Neural cell (in vitro differentiated cells): ENCODE data around the gene PTPN13. TPM values are rescaled to one million over a fixed set of nuclear protein-coding genes. Genes with fewer than 3 reads are reported as not detected.

Experiments
- H2AFZ ChIP-seq: fragments of 200-600, 300-800 bp; sonication (generic), shearing (Covaris generic); 2 replicates; pipeline ENCODE4 v1.6.0; 2014; ENCODE audit warnings: low read depth, mild to moderate bottlenecking, antibody characterized with exemption, low read length, moderate library complexity
- H3F3A ChIP-seq: fragments of 200-600 bp; shearing (Covaris generic); 2 replicates; pipeline ENCODE4 v1.6.1; 2016; ENCODE audit warnings: mild to moderate bottlenecking, moderate library complexity, mixed read lengths, antibody characterized with exemption, low read length; ENCODE audit not compliant: insufficient read depth, poor library complexity, severe bottlenecking
- H3K27ac ChIP-seq: fragments of 200-600, 300-800 bp; sonication (generic), shearing (Covaris generic); 2 replicates; pipeline ENCODE4 v1.5.1; 2014; ENCODE audit warnings: mild to moderate bottlenecking, low read length, moderate library complexity
- H3K27me3 ChIP-seq: fragments of 300-800, 200-600 bp; sonication (generic), shearing (Covaris generic); 2 replicates; pipeline ENCODE4 v1.6.0; 2014; ENCODE audit warnings: mild to moderate bottlenecking, low read depth, low read length, moderate library complexity; ENCODE audit not compliant: insufficient read depth
- H3K36me3 ChIP-seq: fragments of 300-800, 200-600 bp; sonication (generic), shearing (Covaris generic); 2 replicates; pipeline ENCODE4 v1.5.1; 2014; ENCODE audit warnings: mild to moderate bottlenecking, antibody characterized with exemption, low read length, moderate library complexity; ENCODE audit not compliant: insufficient read depth
- H3K4me2 ChIP-seq: fragments of 300-800, 200-600 bp; sonication (generic), shearing (Covaris generic); 2 replicates; pipeline ENCODE4 v1.6.0; 2014; ENCODE audit warnings: mild to moderate bottlenecking, low read length
- H3K4me3 ChIP-seq: fragments of 300-800, 200-600 bp; sonication (generic), shearing (Covaris generic); 2 replicates; pipeline ENCODE4 v1.5.1; 2014; ENCODE audit warnings: mild to moderate bottlenecking, low read length, moderate library complexity
- H3K79me2 ChIP-seq: fragments of 200-600 bp; shearing (Covaris generic); replicated peaks from 2 replicates; pipeline ENCODE4 v1.6.0; 2014; ENCODE audit warnings: mild to moderate bottlenecking, low read length, moderate library complexity; ENCODE audit not compliant: insufficient read depth
- H3K9ac ChIP-seq: fragments of 300-800, 200-600 bp; sonication (generic), shearing (Covaris generic); 2 replicates; pipeline ENCODE4 v1.6.1; 2016; ENCODE audit warnings: mild to moderate bottlenecking, low read length, mixed read lengths
- H3K9me2 ChIP-seq: fragments of 200-600 bp; shearing (Covaris generic); 2 replicates; pipeline ENCODE4 v1.6.1; 2016; ENCODE audit warnings: mild to moderate bottlenecking, low read length, mixed read lengths; ENCODE audit not compliant: insufficient read depth
- H3K9me3 ChIP-seq: fragments of 200-600, 300-800 bp; sonication (generic), shearing (Covaris generic); 2 replicates; pipeline ENCODE4 v1.6.1; 2016; ENCODE audit warnings: mild to moderate bottlenecking, mixed run types, low read length, moderate library complexity, mixed read lengths
- H4K20me1 ChIP-seq: fragments of 200-600 bp; shearing (Covaris generic); 2 replicates; pipeline ENCODE4 v1.6.1; 2016; ENCODE audit warnings: mild to moderate bottlenecking, mixed run types; ENCODE audit not compliant: insufficient read depth
- EP300 ChIP-seq: fragments of 450-650 bp; conservative IDR thresholded peaks from 2 replicates; pipeline ENCODE4 v1.6.1; 2014; ENCODE audit warnings: antibody characterized with exemption, mild to moderate bottlenecking, moderate library complexity; ENCODE audit not compliant: poor library complexity, severe bottlenecking
- EZH2 ChIP-seq: fragments of 200-600, 300-800 bp; shearing (Covaris generic), sonication (generic); IDR thresholded peaks from 2 replicates; pipeline ENCODE4 v1.6.1; 2014; ENCODE audit warnings: antibody characterized with exemption, low read length, borderline replicate concordance, mild to moderate bottlenecking; ENCODE audit not compliant: insufficient read depth, poor library complexity, severe bottlenecking
- MXI1 ChIP-seq: fragments of 450-650 bp; conservative IDR thresholded peaks from 2 replicates; pipeline ENCODE4 v1.6.1; 2014; ENCODE audit warnings: antibody characterized with exemption, mild to moderate bottlenecking; ENCODE audit not compliant: poor library complexity, severe bottlenecking
- POLR2AphosphoS5 ChIP-seq: IDR thresholded peaks from 2 replicates; pipeline ENCODE4 v1.6.1; 2012
- RAD21 ChIP-seq: fragments of 450-650 bp; conservative IDR thresholded peaks from 2 replicates; pipeline ENCODE4 v1.6.1; 2014; ENCODE audit warnings: antibody characterized with exemption, mild to moderate bottlenecking, moderate library complexity
- REST ChIP-seq: IDR thresholded peaks from 2 replicates; pipeline ENCODE4 v1.6.1; 2012; ENCODE audit warnings: borderline replicate concordance
- SMC3 ChIP-seq: fragments of 450-650 bp; conservative IDR thresholded peaks from 2 replicates; pipeline ENCODE4 v1.6.1; 2014; ENCODE audit warnings: antibody characterized with exemption, mild to moderate bottlenecking, moderate library complexity; ENCODE audit not compliant: poor library complexity
- TAF1 ChIP-seq: IDR thresholded peaks from 2 replicates; pipeline ENCODE4 v1.6.1; 2012; ENCODE audit warnings: low read depth
- polyA plus RNA-seq: library from polyadenylated mRNA; depleted of rRNA; stranded (reverse); fragments of >200 nt; gene quantifications from 2 replicates; pipeline ENCODE4 v1.2.3, GENCODE V29; 2014
- TF ChIP-seq, protein P1 (sequence below): fragments of 450-650 bp; IDR thresholded peaks from 2 replicates; pipeline ENCODE4 v1.5.1; 2014; ENCODE audit warnings: antibody characterized with exemption, mild to moderate bottlenecking, moderate library complexity; ENCODE audit not compliant: poor library complexity, severe bottlenecking

PTPN13 gene
- polyA plus RNA-seq, 1 donor from 2014 or later = 4.7 TPM

DNA sequence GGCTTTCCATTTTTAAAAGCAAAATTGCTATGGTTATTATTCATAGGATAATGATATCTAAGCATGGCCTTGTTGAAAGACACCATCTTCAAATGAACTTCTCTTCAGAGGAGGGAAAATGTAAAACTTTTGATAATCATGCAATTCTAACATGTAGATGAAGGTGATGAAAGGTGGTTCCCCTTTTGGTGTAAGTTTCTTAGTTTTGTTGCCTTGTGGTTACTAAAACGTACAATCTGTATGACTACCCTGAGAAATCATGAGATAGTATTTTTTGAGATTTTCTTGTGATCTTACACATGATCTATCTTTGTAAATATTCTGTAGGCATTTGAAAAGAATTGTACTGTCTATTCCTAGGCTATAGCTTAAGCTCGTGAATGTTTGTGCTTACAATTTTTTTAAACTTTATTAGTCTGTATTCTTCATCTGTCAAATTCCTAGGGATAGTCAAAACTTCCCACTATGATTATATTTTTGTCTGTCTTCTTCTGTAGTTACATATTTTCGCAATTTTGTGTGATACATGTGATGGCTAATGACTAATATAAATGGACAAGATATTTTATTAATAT, 47.5 kb downstream of the PTPN13 start:
- no peak overlapping the region for H3K27ac ChIP-seq
- H3K9me3 ChIP-seq = no peaks in the 10 kb centered on the region
- TF ChIP-seq SMC3 = no peak
- no peak for TF ChIP-seq EZH2
- H3K36me3 ChIP-seq = no peaks in the 10 kb centered on the region
- no peaks in the 10 kb centered on the region for H3K27me3 ChIP-seq
- H2AFZ ChIP-seq = no peak overlapping the region
- no peaks in the 10 kb centered on the region for H3F3A ChIP-seq
- no peak overlapping the region for H3K4me3 ChIP-seq
- H3K79me2 ChIP-seq = no peaks in the 10 kb centered on the region
- H3K9ac ChIP-seq = no peak overlapping the region
- no peaks in the 10 kb centered on the region for H4K20me1 ChIP-seq
- H3K9me2 ChIP-seq = no peaks in the 10 kb centered on the region
- H3K4me2 ChIP-seq = no peak overlapping the region

DNA sequence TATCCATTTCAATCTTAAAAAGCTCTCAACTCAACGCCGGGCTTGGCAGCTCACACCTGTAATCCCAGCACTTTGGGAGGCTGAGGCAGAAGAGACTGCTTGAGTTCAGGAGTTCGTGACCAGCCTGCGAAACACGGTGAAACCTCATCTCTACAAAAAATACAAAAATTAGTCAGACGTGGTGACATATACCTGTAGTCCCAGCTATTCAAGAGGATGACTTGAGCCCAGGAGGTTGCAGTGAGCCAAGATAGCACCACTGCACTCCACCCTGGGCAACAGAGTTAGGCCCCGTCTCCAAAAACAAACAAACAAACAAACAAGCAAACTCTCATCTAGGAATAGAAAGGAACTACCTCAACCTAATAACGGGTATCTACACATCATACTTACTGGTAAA, 50.8 kb downstream of the PTPN13 start:
- no peaks in the 10 kb centered on the region for H3K27me3 ChIP-seq
- no peak overlapping the region for H3K4me3 ChIP-seq
- no peak overlapping the region for H3K9ac ChIP-seq
- no peak overlapping the region for H3K4me2 ChIP-seq
- H3K36me3 ChIP-seq = no peaks in the 10 kb centered on the region
- no peaks in the 10 kb centered on the region for H3K9me2 ChIP-seq
- H3K9me3 ChIP-seq = peaks cover 7% of the 10 kb centered on the region
- H3K79me2 ChIP-seq = no peaks in the 10 kb centered on the region
- H3F3A ChIP-seq = no peaks in the 10 kb centered on the region
- H3K27ac ChIP-seq = no peak overlapping the region
- TF ChIP-seq POLR2AphosphoS5 (no peak), RAD21 (no peak), MXI1 (no peak)
- H4K20me1 ChIP-seq = no peaks in the 10 kb centered on the region
- H2AFZ ChIP-seq = no peak overlapping the region

DNA sequence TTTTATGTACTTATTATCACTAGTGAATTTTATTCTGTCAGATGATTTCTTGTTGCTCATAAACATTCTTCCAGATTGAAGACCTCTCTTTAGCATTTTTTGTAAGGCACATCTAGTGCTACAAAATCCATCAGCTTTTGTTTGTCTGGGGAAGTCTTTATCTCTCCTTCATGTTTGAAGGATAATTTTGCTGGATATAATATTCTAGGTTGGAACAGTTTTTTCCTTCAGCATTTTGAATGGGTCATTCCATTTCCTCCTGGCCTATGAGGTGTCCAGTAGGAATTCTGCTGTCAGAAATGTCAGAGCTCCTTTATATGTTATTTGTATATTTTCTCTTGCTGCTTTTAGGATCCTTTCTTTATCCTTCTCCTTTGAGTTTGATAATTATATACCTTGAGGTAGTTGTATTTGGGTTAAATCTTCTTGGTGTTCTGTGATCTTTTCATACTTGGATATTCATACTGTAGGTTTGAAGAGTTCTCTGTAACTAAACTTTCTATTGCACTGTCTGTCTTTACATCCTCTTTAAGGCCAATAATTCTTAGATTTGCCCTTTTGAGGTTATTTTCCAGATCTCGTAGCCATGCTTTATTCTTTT, 58.3 kb downstream of the PTPN13 start:
- H3K9me3 ChIP-seq = peaks cover 9% of the 10 kb centered on the region
- peaks cover 6% of the 10 kb centered on the region for H3K79me2 ChIP-seq

More for the DNA sequence above, 58.3 kb downstream of the PTPN13 start:
- Histone ChIP-seq H3K36me3 (no peaks in the 10 kb centered on the region), H3K4me2 (no peak overlapping the region), H3K9ac (no peak overlapping the region), H4K20me1 (no peaks in the 10 kb centered on the region), H3K27ac (no peak overlapping the region), H3F3A (no peaks in the 10 kb centered on the region), H2AFZ (no peak overlapping the region), H3K27me3 (no peaks in the 10 kb centered on the region), H3K9me2 (no peaks in the 10 kb centered on the region), H3K4me3 (no peak overlapping the region)
- TF ChIP-seq REST (no peak), EP300 (no peak), SMC3 (no peak), POLR2AphosphoS5 (no peak), RAD21 (no peak), MXI1 (no peak), TAF1 (no peak)
- TF ChIP-seq, protein P1, sequence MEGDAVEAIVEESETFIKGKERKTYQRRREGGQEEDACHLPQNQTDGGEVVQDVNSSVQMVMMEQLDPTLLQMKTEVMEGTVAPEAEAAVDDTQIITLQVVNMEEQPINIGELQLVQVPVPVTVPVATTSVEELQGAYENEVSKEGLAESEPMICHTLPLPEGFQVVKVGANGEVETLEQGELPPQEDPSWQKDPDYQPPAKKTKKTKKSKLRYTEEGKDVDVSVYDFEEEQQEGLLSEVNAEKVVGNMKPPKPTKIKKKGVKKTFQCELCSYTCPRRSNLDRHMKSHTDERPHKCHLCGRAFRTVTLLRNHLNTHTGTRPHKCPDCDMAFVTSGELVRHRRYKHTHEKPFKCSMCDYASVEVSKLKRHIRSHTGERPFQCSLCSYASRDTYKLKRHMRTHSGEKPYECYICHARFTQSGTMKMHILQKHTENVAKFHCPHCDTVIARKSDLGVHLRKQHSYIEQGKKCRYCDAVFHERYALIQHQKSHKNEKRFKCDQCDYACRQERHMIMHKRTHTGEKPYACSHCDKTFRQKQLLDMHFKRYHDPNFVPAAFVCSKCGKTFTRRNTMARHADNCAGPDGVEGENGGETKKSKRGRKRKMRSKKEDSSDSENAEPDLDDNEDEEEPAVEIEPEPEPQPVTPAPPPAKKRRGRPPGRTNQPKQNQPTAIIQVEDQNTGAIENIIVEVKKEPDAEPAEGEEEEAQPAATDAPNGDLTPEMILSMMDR = no peak
